OCI-LY1 (cell line): ENCODE results near the gene SLC2A3.
"Not testable (repeated sequence)": the region's sequence is repeated elsewhere in the genome, so short reads cannot be mapped to it uniquely, and the experiment has no call there.

Experiments
- EZH2 ChIP-seq: fragments of 200-600 bp; sonication (generic), shearing (Covaris generic); IDR thresholded peaks from 2 replicates; pipeline ENCODE4 v1.8.0; 2017; ENCODE audit warnings: borderline replicate concordance, mixed run types, mild to moderate bottlenecking, antibody characterized with exemption, low read length, moderate library complexity, mixed read lengths
- TF ChIP-seq, protein P1 (sequence below): fragments of 200-600 bp; sonication (generic), shearing (Covaris generic); IDR thresholded peaks from 2 replicates; pipeline ENCODE4 v1.5.1; 2017; ENCODE audit warnings: mild to moderate bottlenecking, antibody characterized with exemption, low read length, moderate library complexity, mixed read lengths

GRCh38 chr12:7921181-7921580, 14.8 kb downstream of the SLC2A3 start:
- TF ChIP-seq EZH2 = not testable (repeated sequence)
- TF ChIP-seq, protein P1, sequence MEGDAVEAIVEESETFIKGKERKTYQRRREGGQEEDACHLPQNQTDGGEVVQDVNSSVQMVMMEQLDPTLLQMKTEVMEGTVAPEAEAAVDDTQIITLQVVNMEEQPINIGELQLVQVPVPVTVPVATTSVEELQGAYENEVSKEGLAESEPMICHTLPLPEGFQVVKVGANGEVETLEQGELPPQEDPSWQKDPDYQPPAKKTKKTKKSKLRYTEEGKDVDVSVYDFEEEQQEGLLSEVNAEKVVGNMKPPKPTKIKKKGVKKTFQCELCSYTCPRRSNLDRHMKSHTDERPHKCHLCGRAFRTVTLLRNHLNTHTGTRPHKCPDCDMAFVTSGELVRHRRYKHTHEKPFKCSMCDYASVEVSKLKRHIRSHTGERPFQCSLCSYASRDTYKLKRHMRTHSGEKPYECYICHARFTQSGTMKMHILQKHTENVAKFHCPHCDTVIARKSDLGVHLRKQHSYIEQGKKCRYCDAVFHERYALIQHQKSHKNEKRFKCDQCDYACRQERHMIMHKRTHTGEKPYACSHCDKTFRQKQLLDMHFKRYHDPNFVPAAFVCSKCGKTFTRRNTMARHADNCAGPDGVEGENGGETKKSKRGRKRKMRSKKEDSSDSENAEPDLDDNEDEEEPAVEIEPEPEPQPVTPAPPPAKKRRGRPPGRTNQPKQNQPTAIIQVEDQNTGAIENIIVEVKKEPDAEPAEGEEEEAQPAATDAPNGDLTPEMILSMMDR = not testable (repeated sequence)
